Ishikawa (cell line): ENCODE measurements around the gene TBC1D22A.

ENCODE experiments used
- CEBPB ChIP-seq: IDR thresholded peaks from 2 replicates; pipeline ENCODE4 v1.6.1; 2012
- CREB1 ChIP-seq: IDR thresholded peaks from 2 replicates; pipeline ENCODE4 v1.6.1; 2012; ENCODE audit warnings: low read depth
- EGR1 ChIP-seq: IDR thresholded peaks from 2 replicates; pipeline ENCODE4 v1.6.1; 2012
- EP300 ChIP-seq: IDR thresholded peaks from 2 replicates; pipeline ENCODE4 v1.6.1; 2012; ENCODE audit warnings: borderline replicate concordance
- FOXM1 ChIP-seq: IDR thresholded peaks from 2 replicates; pipeline ENCODE4 v1.6.1; 2012; ENCODE audit warnings: low read depth, borderline replicate concordance
- MAX ChIP-seq: IDR thresholded peaks from 2 replicates; pipeline ENCODE4 v1.6.1; 2012
- NFIC ChIP-seq: IDR thresholded peaks from 2 replicates; pipeline ENCODE4 v1.6.1; 2012
- RAD21 ChIP-seq: IDR thresholded peaks from 2 replicates; pipeline ENCODE4 v1.6.1; 2012; ENCODE audit warnings: low read depth
- TAF1 ChIP-seq: IDR thresholded peaks from 2 replicates; pipeline ENCODE4 v1.6.1; 2012; ENCODE audit warnings: low read depth, mild to moderate bottlenecking
- TCF12 ChIP-seq: IDR thresholded peaks from 2 replicates; pipeline ENCODE4 v1.6.1; 2012; ENCODE audit warnings: low read depth
- TEAD4 ChIP-seq: IDR thresholded peaks from 2 replicates; pipeline ENCODE4 v1.6.1; 2012
- YY1 ChIP-seq: IDR thresholded peaks from 2 replicates; pipeline ENCODE4 v1.6.1; 2012; ENCODE audit warnings: low read depth
- ZBTB7A ChIP-seq: IDR thresholded peaks from 2 replicates; pipeline ENCODE4 v1.6.1; 2012; ENCODE audit warnings: low read depth
- TF ChIP-seq, protein P1 (sequence below): IDR thresholded peaks from 2 replicates; pipeline ENCODE4 v1.6.1; 2012
- TF ChIP-seq, protein P2 (sequence below): IDR thresholded peaks from 2 replicates; pipeline ENCODE4 v1.6.1; 2012; ENCODE audit warnings: low read depth, mild to moderate bottlenecking

The TBC1D22A gene

GRCh38 chr22:47012589-47013370 lies 250.3 kb downstream of the TBC1D22A start:
- no peak for TF ChIP-seq RAD21
- no peak for TF ChIP-seq EGR1
- no peak for TF ChIP-seq FOXM1
- no peak for TF ChIP-seq NFIC
- no peak for TF ChIP-seq ZBTB7A
- no peak for TF ChIP-seq CEBPB
- TF ChIP-seq TCF12, result no peak
- no peak for TF ChIP-seq TEAD4
- TF ChIP-seq TAF1, result no peak
- TF ChIP-seq, protein P1, sequence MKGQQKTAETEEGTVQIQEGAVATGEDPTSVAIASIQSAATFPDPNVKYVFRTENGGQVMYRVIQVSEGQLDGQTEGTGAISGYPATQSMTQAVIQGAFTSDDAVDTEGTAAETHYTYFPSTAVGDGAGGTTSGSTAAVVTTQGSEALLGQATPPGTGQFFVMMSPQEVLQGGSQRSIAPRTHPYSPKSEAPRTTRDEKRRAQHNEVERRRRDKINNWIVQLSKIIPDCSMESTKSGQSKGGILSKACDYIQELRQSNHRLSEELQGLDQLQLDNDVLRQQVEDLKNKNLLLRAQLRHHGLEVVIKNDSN, result no peak
- no peak for TF ChIP-seq EP300
- no peak for TF ChIP-seq MAX
- TF ChIP-seq CREB1, result no peak
- TF ChIP-seq YY1, result no peak
- TF ChIP-seq, protein P2, sequence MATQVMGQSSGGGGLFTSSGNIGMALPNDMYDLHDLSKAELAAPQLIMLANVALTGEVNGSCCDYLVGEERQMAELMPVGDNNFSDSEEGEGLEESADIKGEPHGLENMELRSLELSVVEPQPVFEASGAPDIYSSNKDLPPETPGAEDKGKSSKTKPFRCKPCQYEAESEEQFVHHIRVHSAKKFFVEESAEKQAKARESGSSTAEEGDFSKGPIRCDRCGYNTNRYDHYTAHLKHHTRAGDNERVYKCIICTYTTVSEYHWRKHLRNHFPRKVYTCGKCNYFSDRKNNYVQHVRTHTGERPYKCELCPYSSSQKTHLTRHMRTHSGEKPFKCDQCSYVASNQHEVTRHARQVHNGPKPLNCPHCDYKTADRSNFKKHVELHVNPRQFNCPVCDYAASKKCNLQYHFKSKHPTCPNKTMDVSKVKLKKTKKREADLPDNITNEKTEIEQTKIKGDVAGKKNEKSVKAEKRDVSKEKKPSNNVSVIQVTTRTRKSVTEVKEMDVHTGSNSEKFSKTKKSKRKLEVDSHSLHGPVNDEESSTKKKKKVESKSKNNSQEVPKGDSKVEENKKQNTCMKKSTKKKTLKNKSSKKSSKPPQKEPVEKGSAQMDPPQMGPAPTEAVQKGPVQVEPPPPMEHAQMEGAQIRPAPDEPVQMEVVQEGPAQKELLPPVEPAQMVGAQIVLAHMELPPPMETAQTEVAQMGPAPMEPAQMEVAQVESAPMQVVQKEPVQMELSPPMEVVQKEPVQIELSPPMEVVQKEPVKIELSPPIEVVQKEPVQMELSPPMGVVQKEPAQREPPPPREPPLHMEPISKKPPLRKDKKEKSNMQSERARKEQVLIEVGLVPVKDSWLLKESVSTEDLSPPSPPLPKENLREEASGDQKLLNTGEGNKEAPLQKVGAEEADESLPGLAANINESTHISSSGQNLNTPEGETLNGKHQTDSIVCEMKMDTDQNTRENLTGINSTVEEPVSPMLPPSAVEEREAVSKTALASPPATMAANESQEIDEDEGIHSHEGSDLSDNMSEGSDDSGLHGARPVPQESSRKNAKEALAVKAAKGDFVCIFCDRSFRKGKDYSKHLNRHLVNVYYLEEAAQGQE, result no peak

DNA sequence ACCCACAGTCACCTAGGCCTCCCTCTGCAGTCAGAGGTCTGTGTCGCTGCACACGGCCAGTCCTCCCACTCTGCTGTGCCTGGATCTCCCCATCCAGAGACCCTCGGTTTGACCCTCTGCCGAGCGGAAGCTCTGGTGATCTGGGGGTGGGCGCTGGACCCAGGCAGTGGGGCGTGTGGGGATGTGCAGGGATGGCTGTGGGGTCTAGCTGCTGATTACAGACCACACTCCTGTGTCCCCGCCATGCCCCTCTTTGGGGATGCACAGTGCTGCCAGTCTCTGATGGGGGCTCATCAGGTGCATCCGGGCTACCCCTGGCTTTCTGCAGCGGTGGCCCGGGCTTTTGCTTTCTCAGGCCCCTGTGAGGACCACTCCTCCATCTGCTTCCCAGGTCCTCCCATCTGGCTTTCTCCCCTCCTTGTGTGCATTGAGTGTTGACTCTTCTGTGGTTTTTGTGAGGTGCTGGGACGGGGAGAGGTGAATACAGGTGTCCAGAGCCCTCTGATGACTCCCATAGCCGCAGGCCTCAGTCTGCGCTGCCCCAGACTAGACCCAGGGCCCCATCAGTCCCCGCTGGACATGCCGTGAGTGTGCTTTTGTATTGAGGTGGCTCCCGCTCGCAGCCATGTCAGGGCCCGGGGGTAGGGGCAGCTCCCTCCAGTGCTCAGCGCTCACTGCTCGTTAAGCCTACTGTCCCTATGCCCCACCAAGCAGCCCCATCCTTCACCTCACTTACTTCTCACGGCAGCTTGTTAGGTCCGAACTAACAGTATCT lies 251.6 kb downstream of the TBC1D22A start:
- TF ChIP-seq EP300 (no peak), MAX (no peak), TCF12 (no peak), EGR1 (no peak), FOXM1 (no peak), CEBPB (no peak), NFIC (no peak), CREB1 (no peak), TEAD4 (no peak), YY1 (no peak)
- TF ChIP-seq, protein P1, result no peak

- no peak for TF ChIP-seq YY1
- no peak for TF ChIP-seq TEAD4
- no peak for TF ChIP-seq CREB1
- TF ChIP-seq CEBPB, result no peak
- TF ChIP-seq, protein P1, result no peak
- TF ChIP-seq, protein P2, result no peak
- no peak for TF ChIP-seq TCF12
- TF ChIP-seq FOXM1, result no peak
- TF ChIP-seq EP300, result no peak
- no peak for TF ChIP-seq MAX
- no peak for TF ChIP-seq NFIC
- TF ChIP-seq RAD21, result no peak
- no peak for TF ChIP-seq TAF1
- TF ChIP-seq EGR1, result no peak
These were observed 252.3 kb downstream of the TBC1D22A start for GRCh38 chr22:47014636-47015345.

GRCh38 chr22:47015589-47016178 lies 253.2 kb downstream of the TBC1D22A start:
- no peak for TF ChIP-seq ZBTB7A
- TF ChIP-seq RAD21, result no peak
- no peak for TF ChIP-seq YY1
- no peak for TF ChIP-seq MAX
- no peak for TF ChIP-seq NFIC
- TF ChIP-seq CEBPB, result no peak
- TF ChIP-seq EGR1, result no peak
- no peak for TF ChIP-seq EP300
- no peak for TF ChIP-seq CREB1
- TF ChIP-seq, protein P2, result no peak
- no peak for TF ChIP-seq TAF1
- no peak for TF ChIP-seq FOXM1
- TF ChIP-seq, protein P1, result no peak
- TF ChIP-seq TCF12, result no peak
- no peak for TF ChIP-seq TEAD4
